HT-29 (cell line): ENCODE results near the gene TAF4. TPM values are rescaled to one million over a fixed set of nuclear protein-coding genes. Genes with fewer than 3 reads are reported as not detected.
"Not testable (repeated sequence)": the region's sequence is repeated elsewhere in the genome, so short reads cannot be mapped to it uniquely, and the experiment has no call there.

Source experiments
- DNase-seq: peaks from one replicate; pipeline ENCODE4 v3.0.0-alpha.2; 2015; ENCODE audit warnings: low spot score
- total RNA-seq: library from RNA; depleted of rRNA; stranded (reverse); fragments of >200 nt; shearing (Covaris generic); gene quantifications from 2 replicates; pipeline ENCODE4 v1.2.3, GENCODE V29; 2014; rRNA removed

The TAF4 gene, protein sequence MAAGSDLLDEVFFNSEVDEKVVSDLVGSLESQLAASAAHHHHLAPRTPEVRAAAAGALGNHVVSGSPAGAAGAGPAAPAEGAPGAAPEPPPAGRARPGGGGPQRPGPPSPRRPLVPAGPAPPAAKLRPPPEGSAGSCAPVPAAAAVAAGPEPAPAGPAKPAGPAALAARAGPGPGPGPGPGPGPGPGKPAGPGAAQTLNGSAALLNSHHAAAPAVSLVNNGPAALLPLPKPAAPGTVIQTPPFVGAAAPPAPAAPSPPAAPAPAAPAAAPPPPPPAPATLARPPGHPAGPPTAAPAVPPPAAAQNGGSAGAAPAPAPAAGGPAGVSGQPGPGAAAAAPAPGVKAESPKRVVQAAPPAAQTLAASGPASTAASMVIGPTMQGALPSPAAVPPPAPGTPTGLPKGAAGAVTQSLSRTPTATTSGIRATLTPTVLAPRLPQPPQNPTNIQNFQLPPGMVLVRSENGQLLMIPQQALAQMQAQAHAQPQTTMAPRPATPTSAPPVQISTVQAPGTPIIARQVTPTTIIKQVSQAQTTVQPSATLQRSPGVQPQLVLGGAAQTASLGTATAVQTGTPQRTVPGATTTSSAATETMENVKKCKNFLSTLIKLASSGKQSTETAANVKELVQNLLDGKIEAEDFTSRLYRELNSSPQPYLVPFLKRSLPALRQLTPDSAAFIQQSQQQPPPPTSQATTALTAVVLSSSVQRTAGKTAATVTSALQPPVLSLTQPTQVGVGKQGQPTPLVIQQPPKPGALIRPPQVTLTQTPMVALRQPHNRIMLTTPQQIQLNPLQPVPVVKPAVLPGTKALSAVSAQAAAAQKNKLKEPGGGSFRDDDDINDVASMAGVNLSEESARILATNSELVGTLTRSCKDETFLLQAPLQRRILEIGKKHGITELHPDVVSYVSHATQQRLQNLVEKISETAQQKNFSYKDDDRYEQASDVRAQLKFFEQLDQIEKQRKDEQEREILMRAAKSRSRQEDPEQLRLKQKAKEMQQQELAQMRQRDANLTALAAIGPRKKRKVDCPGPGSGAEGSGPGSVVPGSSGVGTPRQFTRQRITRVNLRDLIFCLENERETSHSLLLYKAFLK
- 12.2 and 14.1 TPM in 2 replicates for total RNA-seq

DNA sequence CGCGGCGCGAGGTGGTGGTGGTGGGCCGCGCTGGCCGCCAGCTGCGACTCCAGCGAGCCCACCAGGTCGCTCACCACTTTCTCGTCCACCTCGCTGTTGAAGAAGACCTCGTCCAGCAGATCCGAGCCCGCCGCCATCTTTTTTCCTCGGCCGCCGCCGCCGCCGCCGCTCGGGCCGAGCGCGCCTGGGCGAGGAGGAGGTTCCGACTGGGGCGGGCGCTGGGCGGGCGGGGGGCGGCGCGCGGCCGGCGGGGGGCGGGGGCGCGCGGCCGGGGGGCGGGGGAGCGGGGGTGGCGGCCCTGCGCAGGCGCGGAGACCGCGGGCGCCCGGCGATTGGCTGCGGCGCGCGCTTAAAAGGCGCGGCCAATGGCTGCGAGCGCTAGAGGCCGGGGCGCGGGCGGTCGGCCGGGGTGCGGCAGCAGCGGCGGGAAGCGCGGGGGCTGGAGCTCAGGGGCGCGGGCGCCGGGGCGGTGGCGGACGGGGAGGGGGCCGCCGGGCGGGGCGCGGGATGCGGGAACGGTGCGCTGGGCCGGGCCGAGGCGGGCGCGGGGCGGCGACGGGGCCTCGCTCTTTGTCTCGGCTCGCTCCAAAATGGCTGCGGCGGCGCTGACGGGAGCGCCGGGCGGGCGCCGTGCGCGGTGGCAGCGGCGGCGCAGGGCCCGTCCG, at the start of gene TAF4:
TAF4 (minus strand) TSS at position 208 of the 665 bp plus-strand sequence; CDS start at position 137, 71 bp downstream.
- peak; percentile 85 for DNase-seq

- no peak for DNase-seq
Observed at GRCh38 chr20:62114894-62115293, 49.2 kb upstream of the TAF4 start.

DNA sequence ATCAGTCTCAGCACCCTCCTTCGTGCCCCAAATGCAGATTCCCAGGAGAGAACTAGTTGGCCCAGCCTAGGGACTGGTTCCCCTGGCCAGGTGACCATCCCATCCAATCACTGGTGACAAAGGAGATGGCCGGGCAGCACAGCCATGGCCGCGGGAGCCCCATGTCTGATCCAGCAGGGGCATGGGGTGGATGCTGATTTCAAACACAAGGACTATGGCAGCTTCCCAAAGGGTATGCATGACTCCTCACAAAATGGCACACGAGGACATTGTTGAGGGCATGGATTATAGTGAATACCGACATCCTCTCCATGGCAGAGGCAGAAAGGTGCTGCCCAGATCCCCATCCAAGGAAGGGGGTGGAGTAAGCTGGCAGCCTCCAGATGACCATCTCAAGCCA, 46.7 kb upstream of the TAF4 start:
- no peak for DNase-seq

- no peak for DNase-seq
Observed at GRCh38 chr20:62111148-62111547, 45.5 kb upstream of the TAF4 start.

- DNase-seq = no peak
Observed at GRCh38 chr20:62105592-62105991, 39.9 kb upstream of the TAF4 start.

DNA sequence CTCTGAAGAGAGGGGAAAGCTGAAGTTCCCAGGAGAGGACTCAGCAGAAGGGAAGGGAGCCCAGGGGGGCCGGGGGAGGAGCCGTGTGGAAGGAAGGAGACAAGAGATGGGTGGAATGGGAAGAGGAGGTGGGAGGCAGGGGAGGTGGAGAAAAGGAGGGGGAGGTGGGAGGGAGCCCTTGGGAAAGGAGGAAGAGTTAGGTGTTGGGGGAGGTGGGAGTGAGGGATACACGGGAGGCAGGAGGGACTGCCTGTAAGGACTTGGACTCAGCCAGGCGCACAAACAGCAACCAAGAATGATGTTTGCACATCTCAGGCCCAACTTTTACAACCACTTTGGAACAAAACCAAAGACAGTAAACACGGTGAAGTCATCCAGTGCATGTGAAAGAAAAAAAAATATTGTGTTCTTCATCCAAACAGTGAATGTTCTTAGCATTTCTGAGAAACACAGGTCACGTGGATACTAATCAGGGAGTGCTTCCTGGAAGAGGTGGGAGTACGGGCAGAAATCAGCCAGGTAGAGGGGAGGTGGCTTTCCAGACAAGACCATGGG, 39.2 kb upstream of the TAF4 start:
- no peak for DNase-seq

GRCh38 chr20:62104234-62104789, 38.6 kb upstream of the TAF4 start:
- DNase-seq = no peak

DNA sequence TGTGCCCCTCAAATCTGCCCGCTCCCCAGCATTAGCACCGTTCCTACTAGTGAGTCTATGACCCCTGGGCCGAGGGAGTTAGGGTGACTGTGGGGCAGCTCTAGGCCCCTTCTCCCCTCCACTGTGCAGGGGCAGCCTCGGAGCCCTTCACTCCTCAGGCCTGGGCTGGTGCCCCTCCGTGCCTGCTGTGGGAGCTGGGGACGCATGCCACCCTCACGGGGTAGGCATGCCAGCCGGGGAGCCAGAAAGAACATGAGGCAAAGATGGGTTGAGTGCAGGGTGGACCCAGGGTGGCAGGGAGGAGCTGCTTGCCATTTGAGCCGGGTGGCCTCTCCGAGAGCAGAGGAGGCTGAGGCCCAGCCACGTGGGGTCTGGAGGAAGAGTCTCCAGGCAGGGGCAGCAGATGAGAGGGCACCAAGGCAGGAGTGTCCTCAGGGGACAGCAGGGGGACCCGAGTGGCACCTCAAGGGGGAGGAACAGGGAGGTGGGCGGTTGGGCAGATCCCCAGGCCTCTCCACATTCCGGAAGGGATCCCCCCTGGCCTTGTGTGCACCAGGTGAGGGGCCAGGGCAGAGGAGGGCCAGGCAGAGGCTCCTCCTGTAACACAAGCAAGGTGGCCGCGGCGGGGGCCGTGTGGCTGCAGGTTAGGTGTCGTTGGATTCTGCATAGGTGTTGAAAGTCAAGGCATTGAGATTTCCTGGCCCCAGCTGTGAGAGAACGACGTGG, 38.0 kb upstream of the TAF4 start:
- no peak for DNase-seq

DNA sequence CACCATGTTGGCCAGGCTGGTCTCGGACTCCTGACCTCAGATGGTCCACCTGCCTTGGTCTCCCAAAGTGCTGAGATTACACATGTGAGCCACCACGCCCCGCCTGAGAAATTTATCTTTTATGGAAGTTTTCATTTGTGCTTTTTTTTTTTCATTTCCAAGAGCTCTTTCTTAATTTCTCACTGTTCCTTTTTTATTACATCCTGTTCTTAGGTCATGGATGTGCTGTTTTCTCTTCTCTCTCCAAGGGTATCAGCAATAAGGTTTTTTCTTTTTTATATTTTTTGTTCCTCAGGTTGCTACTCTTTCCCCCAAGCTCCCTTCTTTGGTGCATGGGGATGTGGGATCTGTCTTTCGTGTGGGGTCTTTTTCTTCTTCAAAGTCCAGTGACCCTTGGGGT, 35.4 kb upstream of the TAF4 start:
- DNase-seq = no peak

- no peak for DNase-seq
Observed at GRCh38 chr20:62097881-62098407, 32.3 kb upstream of the TAF4 start.

GRCh38 chr20:62096421-62097380, 31.0 kb upstream of the TAF4 start:
- DNase-seq = no peak

- DNase-seq = no peak
Observed at GRCh38 chr20:62089393-62089792, 23.7 kb upstream of the TAF4 start.

GRCh38 chr20:62088258-62089127, 22.8 kb upstream of the TAF4 start:
- DNase-seq = peak; percentile 72

DNA sequence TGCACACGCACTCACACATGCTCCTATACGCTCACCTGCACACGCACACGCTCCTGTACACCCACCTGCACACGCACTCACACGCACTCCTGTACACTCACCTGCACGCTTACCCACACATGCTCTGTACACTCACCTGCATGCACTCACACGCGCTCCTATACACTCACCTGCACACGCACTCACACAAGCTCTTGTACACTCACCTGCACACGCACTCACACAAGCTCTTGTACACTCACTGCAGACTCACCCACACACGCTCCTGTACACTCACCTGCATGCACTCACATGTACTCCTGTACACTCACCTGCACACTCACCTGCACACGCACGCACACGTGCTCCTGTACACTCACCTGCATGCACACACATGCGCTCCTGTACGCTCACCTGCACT, 22.0 kb upstream of the TAF4 start:
- DNase-seq = no peak

GRCh38 chr20:62087227-62087626, 21.5 kb upstream of the TAF4 start:
- DNase-seq = no peak

GRCh38 chr20:62085206-62085605, 19.5 kb upstream of the TAF4 start:
- no peak for DNase-seq

- DNase-seq = not testable (repeated sequence)
Observed at GRCh38 chr20:62084224-62084623, 18.5 kb upstream of the TAF4 start.

DNA sequence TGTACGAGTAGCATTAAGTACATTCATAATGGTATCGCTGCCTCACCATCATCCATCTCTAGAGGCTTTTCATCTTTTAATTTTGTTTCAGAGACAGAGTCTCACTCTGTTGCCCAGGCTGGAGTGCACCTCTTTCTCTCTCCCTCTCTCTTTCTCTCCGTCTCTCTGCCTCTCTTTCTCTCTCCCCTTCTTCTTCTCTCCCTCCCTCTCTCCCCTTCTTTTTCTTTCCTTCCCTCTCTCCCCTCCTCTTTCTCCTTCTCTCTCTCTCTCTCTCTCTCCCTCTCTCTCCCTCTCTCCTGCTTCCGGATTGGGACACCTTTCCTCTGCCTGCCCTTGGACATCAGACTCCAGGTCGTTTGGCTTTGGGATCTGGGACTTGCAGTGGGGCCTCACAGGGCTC, 17.6 kb upstream of the TAF4 start:
- no peak for DNase-seq
